Measurements from ENCODE around the gene DDC.
"Not testable (repeated sequence)": the region's sequence is repeated elsewhere in the genome, so short reads cannot be mapped to it uniquely, and the experiment has no call there.

The DDC gene

GRCh38 chr7:50540785-50541579 is 24.2 kb downstream of the DDC start:
- DNase-seq (ENCODE audit: low read depth): no peak
- TF ChIP-seq CTCF (conservative IDR thresholded peaks at IDR 0.05; ENCODE audit: low read depth, low read length): no peak

GRCh38 chr7:50539725-50540124 is 25.5 kb downstream of the DDC start:
- TF ChIP-seq CTCF (conservative IDR thresholded peaks at IDR 0.05; ENCODE audit: low read depth, low read length): no peak
- no peak for DNase-seq (ENCODE audit: low read depth)

More at GRCh38 chr7:50540785-50541579, 24.2 kb downstream of the DDC start:
- H3K4me3 ChIP-seq (ENCODE audit: low read length): no peak overlapping the region

GRCh38 chr7:50538478-50538877 is 26.7 kb downstream of the DDC start:
- no peak for TF ChIP-seq CTCF (conservative IDR thresholded peaks at IDR 0.05; ENCODE audit: low read depth, low read length)
- no peak overlapping the region for H3K4me3 ChIP-seq (ENCODE audit: low read length)
- DNase-seq (ENCODE audit: low read depth): no peak

More at GRCh38 chr7:50539725-50540124, 25.5 kb downstream of the DDC start:
- no peak overlapping the region for H3K4me3 ChIP-seq (ENCODE audit: low read length)

- no peak for DNase-seq (ENCODE audit: low read depth)
- no peak overlapping the region for H3K4me3 ChIP-seq (ENCODE audit: low read length)
- no peak for TF ChIP-seq CTCF (conservative IDR thresholded peaks at IDR 0.05; ENCODE audit: low read depth, low read length)
Observed at GRCh38 chr7:50537417-50537816, 27.8 kb downstream of the DDC start.

GRCh38 chr7:50535291-50535711 is 29.9 kb downstream of the DDC start:
- not testable (repeated sequence) for H3K4me3 ChIP-seq (ENCODE audit: low read length); DNase-seq (ENCODE audit: low read depth)

GRCh38 chr7:50534690-50535290 is 30.4 kb downstream of the DDC start:
- H3K4me3 ChIP-seq (ENCODE audit: low read length): no peak overlapping the region
- peak; percentile 25 for TF ChIP-seq CTCF (conservative IDR thresholded peaks at IDR 0.05; ENCODE audit: low read depth, low read length)
- DNase-seq (ENCODE audit: low read depth): peak; percentile 89

GRCh38 chr7:50533866-50534265 is 31.3 kb downstream of the DDC start:
- H3K4me3 ChIP-seq (ENCODE audit: low read length): no peak overlapping the region
- no peak for DNase-seq (ENCODE audit: low read depth)
- no peak for TF ChIP-seq CTCF (conservative IDR thresholded peaks at IDR 0.05; ENCODE audit: low read depth, low read length)
